Inflammatory macrophage (primary cell): Measurements from ENCODE around the gene PHIP.
"Not testable (repeated sequence)": the region's sequence is repeated elsewhere in the genome, so short reads cannot be mapped to it uniquely, and the experiment has no call there.

Experiments used
- DNase-seq, 2 donors: peaks; one replicate each; pipeline ENCODE4 v3.0.0-alpha.2; 2020 to 2022

PHIP gene

GRCh38 chr6:79005497-79005896, 72.6 kb downstream of the PHIP start:
- no peak for DNase-seq

- no peak for DNase-seq
Measured at GRCh38 chr6:79005024-79005423, 73.0 kb downstream of the PHIP start.

- DNase-seq: no peak
Measured at GRCh38 chr6:79004239-79004638, 73.8 kb downstream of the PHIP start.

- DNase-seq: no peak
Measured at GRCh38 chr6:79001415-79001814, 76.6 kb downstream of the PHIP start.

- no peak for DNase-seq
Measured at GRCh38 chr6:78999737-79000136, 78.3 kb downstream of the PHIP start.

GRCh38 chr6:78995946-78996345, 82.1 kb downstream of the PHIP start:
- DNase-seq: no peak

GRCh38 chr6:78995346-78995745, 82.7 kb downstream of the PHIP start:
- no peak for DNase-seq

GRCh38 chr6:78993955-78994354, 84.1 kb downstream of the PHIP start:
- no peak for DNase-seq

GRCh38 chr6:78989191-78989590, 88.9 kb downstream of the PHIP start:
- DNase-seq: no peak

GRCh38 chr6:78986161-78986560, 91.9 kb downstream of the PHIP start:
- no peak for DNase-seq

GRCh38 chr6:78984225-78984950, 93.7 kb downstream of the PHIP start:
- DNase-seq: no peak

GRCh38 chr6:78967191-78967590, 110.9 kb downstream of the PHIP start:
- DNase-seq: no peak

- DNase-seq: no peak
Measured at GRCh38 chr6:78966542-78966941, 111.5 kb downstream of the PHIP start.

- DNase-seq: no peak
Measured at GRCh38 chr6:78962448-78962847, 115.6 kb downstream of the PHIP start.

GRCh38 chr6:78954740-78955139, 123.3 kb downstream of the PHIP start:
- no peak for DNase-seq

- DNase-seq: no peak
Measured at GRCh38 chr6:78953798-78954197, 124.3 kb downstream of the PHIP start.

GRCh38 chr6:78952362-78952761, 125.7 kb downstream of the PHIP start:
- no peak for DNase-seq

- DNase-seq: no peak
Measured at GRCh38 chr6:78948785-78949184, 129.3 kb downstream of the PHIP start.

- no peak for DNase-seq
Measured at GRCh38 chr6:78947962-78948361, 130.1 kb downstream of the PHIP start.

- no peak for DNase-seq
Measured at GRCh38 chr6:78947529-78947928, 130.5 kb downstream of the PHIP start.

- DNase-seq: no peak
Measured at GRCh38 chr6:78942446-78942845, 135.6 kb downstream of the PHIP start.

GRCh38 chr6:78936515-78936914, 141.5 kb downstream of the PHIP start:
- DNase-seq: no peak

- no peak for DNase-seq
Measured at GRCh38 chr6:78935553-78935952, 142.5 kb downstream of the PHIP start.

GRCh38 chr6:78925317-78925716, 152.7 kb downstream of the PHIP start:
- DNase-seq: no peak

- not testable (repeated sequence) for DNase-seq
Measured at GRCh38 chr6:78921168-78921567, 156.9 kb downstream of the PHIP start.
